ENCODE data around the gene PATJ.

DNA sequence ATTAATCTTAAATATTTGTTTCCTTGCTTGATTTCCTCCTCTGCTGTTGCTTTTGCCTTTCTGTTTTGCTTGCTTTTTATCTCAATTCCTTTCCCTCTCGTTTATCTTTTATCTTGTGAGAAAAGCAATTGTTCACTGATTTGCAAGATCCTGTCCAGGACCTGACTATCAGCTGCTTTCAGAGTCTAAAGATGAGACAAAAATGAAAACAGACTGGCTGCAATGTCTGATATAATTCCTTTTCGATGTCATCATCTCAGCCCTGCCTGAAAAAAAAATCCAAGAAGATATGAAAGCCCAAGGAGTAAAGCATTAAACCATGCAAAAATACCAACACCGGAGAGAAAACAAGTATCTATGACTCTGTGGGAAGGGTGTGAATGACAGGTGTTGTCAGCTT is 225.5 kb downstream of the PATJ start:
- TF ChIP-seq, protein P1, sequence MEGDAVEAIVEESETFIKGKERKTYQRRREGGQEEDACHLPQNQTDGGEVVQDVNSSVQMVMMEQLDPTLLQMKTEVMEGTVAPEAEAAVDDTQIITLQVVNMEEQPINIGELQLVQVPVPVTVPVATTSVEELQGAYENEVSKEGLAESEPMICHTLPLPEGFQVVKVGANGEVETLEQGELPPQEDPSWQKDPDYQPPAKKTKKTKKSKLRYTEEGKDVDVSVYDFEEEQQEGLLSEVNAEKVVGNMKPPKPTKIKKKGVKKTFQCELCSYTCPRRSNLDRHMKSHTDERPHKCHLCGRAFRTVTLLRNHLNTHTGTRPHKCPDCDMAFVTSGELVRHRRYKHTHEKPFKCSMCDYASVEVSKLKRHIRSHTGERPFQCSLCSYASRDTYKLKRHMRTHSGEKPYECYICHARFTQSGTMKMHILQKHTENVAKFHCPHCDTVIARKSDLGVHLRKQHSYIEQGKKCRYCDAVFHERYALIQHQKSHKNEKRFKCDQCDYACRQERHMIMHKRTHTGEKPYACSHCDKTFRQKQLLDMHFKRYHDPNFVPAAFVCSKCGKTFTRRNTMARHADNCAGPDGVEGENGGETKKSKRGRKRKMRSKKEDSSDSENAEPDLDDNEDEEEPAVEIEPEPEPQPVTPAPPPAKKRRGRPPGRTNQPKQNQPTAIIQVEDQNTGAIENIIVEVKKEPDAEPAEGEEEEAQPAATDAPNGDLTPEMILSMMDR (optimal IDR thresholded peaks at IDR 0.05 in 1 of 3, IDR thresholded peaks at IDR 0.05 in 1 of 3, conservative IDR thresholded peaks at IDR 0.05 in 1 of 3; ENCODE audit: extremely low read depth in 1 of 3, insufficient read depth in 2 of 3, low read length in 3 of 3): no peak
- TF ChIP-seq EZH2 (IDR thresholded peaks at IDR 0.05; ENCODE audit: low read length): no peak

Data from keratinocyte (primary cell).